ENCODE measurements around the gene EIF4E. TPM values are rescaled to one million over a fixed set of nuclear protein-coding genes. Genes with fewer than 3 reads are reported as not detected.
"Not testable (repeated sequence)": the region's sequence is repeated elsewhere in the genome, so short reads cannot be mapped to it uniquely, and the experiment has no call there.

The EIF4E gene
- total RNA-seq, 5 donors from 2014 or later (not counting 1 experiment from before 2014, with no cell fraction given) = 39.4 to 60.6 (median 56.4) TPM

DNA sequence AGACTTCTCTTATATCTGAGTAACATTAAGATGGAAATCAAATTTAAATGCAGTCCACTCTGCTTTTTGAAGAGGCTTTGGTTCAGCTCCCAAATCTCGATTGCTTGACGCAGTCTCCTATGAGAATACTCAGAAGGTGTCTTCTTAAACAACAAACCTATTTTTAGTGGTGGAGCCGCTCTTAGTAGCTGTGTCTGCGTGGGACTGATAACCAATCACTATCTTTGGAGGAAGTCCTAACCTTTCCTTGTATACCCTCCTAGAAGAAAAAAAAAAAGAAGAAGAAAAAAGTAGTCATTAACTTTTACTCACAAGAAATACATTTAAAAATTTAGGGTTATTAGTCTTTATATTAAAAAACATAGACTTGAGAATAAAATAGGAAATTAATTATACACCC, 48.0 kb downstream of the EIF4E start:
- CTCF ChIA-PET = interaction anchor here in 1 of 2 donors (0.7 kb wide), 1 partner anchor 586 kb away, joined by 3 read pairs; no protein-coding TSS in a partner anchor
- POLR2A ChIA-PET; H3K4me3 ChIP-seq (ENCODE audit: control insufficient read depth in 1 of 2, extremely low read depth in 1 of 2, low read length in 1 of 2); DNase-seq; H3K9me3 Mint-ChIP-seq; H3K9me3 ChIP-seq; H3K4me3 Mint-ChIP-seq; H3K4me1 ChIP-seq (ENCODE audit: control insufficient read depth in 1 of 2, extremely low read depth in 1 of 2, insufficient read depth in 2 of 2, low read length in 2 of 2); H3K27ac ChIP-seq (ENCODE audit: low read length); H3K4me1 Mint-ChIP-seq; H3K27ac Mint-ChIP-seq; H3K27me3 ChIP-seq (replicated peaks in 1 of 2; ENCODE audit: control insufficient read depth in 2 of 2, extremely low read depth in 1 of 2, insufficient read depth in 2 of 2, low read length in 1 of 2); ATAC-seq (replicated peaks in 1 of 4); H3K27me3 Mint-ChIP-seq: not testable (repeated sequence)
- peaks cover 40% of the 10 kb centered on the region for H3K36me3 Mint-ChIP-seq
- peaks cover 6 to 34% of the 10 kb centered on the region in 2 donors for H3K36me3 ChIP-seq (ENCODE audit: control insufficient read depth in 2 of 2, extremely low read depth in 1 of 2, insufficient read depth in 1 of 2, low read length in 1 of 2)
- WGBS (ENCODE audit: insufficient coverage) = no CpG with 5 or more reads among the region's 4 CpGs

DNA sequence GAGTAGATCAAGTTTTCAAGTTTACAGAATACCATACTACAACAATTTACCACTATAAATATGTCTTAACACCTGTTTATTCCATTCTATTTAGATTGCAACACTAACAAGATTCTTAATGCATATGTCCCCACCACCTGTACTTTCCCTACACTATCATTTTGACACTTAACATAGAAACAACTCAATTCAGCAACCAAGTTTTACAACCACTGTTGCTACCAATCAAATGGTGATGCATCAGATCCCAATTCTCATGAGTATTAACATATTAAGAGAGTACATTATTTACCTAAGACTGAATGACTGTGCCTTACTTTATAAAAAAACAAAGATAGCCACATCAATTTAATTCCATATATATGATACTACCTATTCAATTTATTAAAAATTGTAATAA, 49.4 kb downstream of the EIF4E start:
- Histone ChIP-seq H3K27ac (ENCODE audit: low read length) (no peak overlapping the region), H3K9me3 (no peaks in the 10 kb centered on the region), H3K4me1 (ENCODE audit: control insufficient read depth in 1 of 2, extremely low read depth in 1 of 2, insufficient read depth in 2 of 2, low read length in 2 of 2) (no peaks in the 10 kb centered on the region), H3K27me3 (replicated peaks in 1 of 2; ENCODE audit: control insufficient read depth in 2 of 2, extremely low read depth in 1 of 2, insufficient read depth in 2 of 2, low read length in 1 of 2) (no peaks in the 10 kb centered on the region), H3K36me3 (ENCODE audit: control insufficient read depth in 2 of 2, extremely low read depth in 1 of 2, insufficient read depth in 1 of 2, low read length in 1 of 2) (peaks cover 6 to 21% of the 10 kb centered on the region in 2 donors), H3K4me3 (ENCODE audit: control insufficient read depth in 1 of 2, extremely low read depth in 1 of 2, low read length in 1 of 2) (no peak overlapping the region)
- no peak overlapping the region for H3K4me3 Mint-ChIP-seq
- H3K4me1 Mint-ChIP-seq = no peaks in the 10 kb centered on the region
- no peaks in the 10 kb centered on the region for H3K9me3 Mint-ChIP-seq
- H3K36me3 Mint-ChIP-seq = peaks cover 30% of the 10 kb centered on the region
- ChIA-PET POLR2A (no interaction called here), CTCF (no interaction called here)
- DNase-seq (no peak), ATAC-seq (replicated peaks in 1 of 4) (no peak)
- no peaks in the 10 kb centered on the region for H3K27me3 Mint-ChIP-seq
- H3K27ac Mint-ChIP-seq = peak overlapping the region in 1 of 2 donors; percentile 41

DNA sequence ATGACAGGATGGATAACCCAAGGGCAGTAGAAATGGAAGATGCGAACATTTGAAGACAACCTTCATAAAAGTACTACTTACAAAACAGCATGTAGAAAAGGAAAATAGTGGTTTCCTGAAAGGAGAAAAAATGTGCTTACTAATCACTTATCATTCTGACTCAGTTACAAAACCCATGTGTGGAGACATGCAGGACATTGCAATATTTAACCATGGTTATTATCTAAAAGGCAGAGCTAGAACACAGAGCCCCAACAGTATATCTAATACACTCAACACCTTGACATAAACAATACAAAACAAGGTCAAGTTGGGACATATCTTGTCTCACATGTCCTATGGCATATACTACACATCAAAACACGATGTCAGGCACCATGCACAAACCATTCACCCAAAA, 55.9 kb downstream of the EIF4E start:
- peaks cover 0 to 9% (median 0%) of the 10 kb centered on the region in 3 donors for H3K9me3 Mint-ChIP-seq
- no peaks in the 10 kb centered on the region for H3K36me3 ChIP-seq (ENCODE audit: control insufficient read depth in 2 of 2, extremely low read depth in 1 of 2, insufficient read depth in 1 of 2, low read length in 1 of 2)
- ATAC-seq (replicated peaks in 1 of 4) (no peak), DNase-seq (no peak)
- no peak overlapping the region for H3K27ac Mint-ChIP-seq
- POLR2A ChIA-PET = no interaction called here
- no peaks in the 10 kb centered on the region for H3K9me3 ChIP-seq
- no peaks in the 10 kb centered on the region for H3K27me3 ChIP-seq (replicated peaks in 1 of 2; ENCODE audit: control insufficient read depth in 2 of 2, extremely low read depth in 1 of 2, insufficient read depth in 2 of 2, low read length in 1 of 2)
- H3K27ac ChIP-seq (ENCODE audit: low read length) = no peak overlapping the region
- H3K4me3 ChIP-seq (ENCODE audit: control insufficient read depth in 1 of 2, extremely low read depth in 1 of 2, low read length in 1 of 2) = no peak overlapping the region
- peaks cover 9% of the 10 kb centered on the region for H3K36me3 Mint-ChIP-seq
- WGBS (ENCODE audit: insufficient coverage) = 100% methylated on average over 1 of the region's 2 CpGs
- H3K4me1 ChIP-seq (ENCODE audit: control insufficient read depth in 1 of 2, extremely low read depth in 1 of 2, insufficient read depth in 2 of 2, low read length in 2 of 2) = no peaks in the 10 kb centered on the region
- CTCF ChIA-PET = no interaction called here
- no peaks in the 10 kb centered on the region for H3K27me3 Mint-ChIP-seq
- peaks cover 0 to 5% (median 0%) of the 10 kb centered on the region in 3 donors for H3K4me1 Mint-ChIP-seq
- no peak overlapping the region for H3K4me3 Mint-ChIP-seq

DNA sequence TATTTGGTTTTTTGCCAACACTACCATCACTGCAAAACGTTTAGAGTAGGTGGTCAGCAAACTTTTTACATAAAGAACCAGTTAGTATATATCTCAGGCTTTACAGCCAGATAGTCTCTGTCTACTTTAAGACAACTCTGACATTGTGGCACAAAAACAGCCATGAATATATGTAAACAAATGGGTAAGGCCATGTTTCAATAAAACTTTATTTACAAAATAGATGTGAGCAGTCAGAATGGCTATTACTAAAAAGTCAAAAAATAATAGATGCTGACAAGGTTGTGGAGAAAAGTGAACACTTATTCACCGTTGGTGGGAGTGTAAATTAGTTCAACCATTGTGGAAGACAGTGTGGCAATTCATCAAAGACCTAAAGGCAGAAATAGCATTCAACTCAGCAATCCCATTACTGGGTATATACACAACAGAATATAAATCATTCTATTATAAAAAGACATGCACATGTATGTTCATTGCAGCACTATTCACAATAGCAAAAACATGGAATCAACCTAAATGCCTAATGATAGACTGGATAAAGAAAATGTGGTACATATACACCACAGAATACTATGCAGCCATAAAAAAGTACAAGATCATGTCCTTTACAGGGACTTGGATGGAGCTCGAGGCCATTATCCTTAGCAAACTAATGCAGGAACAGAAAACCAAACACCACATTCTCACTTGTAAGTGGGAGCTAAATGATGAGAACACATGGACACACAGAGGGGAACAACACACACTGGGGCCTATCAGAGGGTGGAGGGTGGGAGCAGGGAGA, 56.6 kb downstream of the EIF4E start:
- not testable (repeated sequence) for H3K9me3 ChIP-seq; H3K4me3 ChIP-seq (ENCODE audit: control insufficient read depth in 1 of 2, extremely low read depth in 1 of 2, low read length in 1 of 2); H3K36me3 Mint-ChIP-seq; ATAC-seq (replicated peaks in 1 of 4); H3K4me1 ChIP-seq (ENCODE audit: control insufficient read depth in 1 of 2, extremely low read depth in 1 of 2, insufficient read depth in 2 of 2, low read length in 2 of 2); H3K27ac Mint-ChIP-seq; H3K27me3 ChIP-seq (replicated peaks in 1 of 2; ENCODE audit: control insufficient read depth in 2 of 2, extremely low read depth in 1 of 2, insufficient read depth in 2 of 2, low read length in 1 of 2); H3K9me3 Mint-ChIP-seq; H3K27ac ChIP-seq (ENCODE audit: low read length); H3K4me1 Mint-ChIP-seq; H3K36me3 ChIP-seq (ENCODE audit: control insufficient read depth in 2 of 2, extremely low read depth in 1 of 2, insufficient read depth in 1 of 2, low read length in 1 of 2); H3K27me3 Mint-ChIP-seq; H3K4me3 Mint-ChIP-seq; DNase-seq
- ChIA-PET POLR2A (interaction anchor here in 1 of 2 donors (0.6 kb wide), 1 partner anchor 57 kb away, joined by 14 read pairs; no protein-coding TSS in a partner anchor), CTCF (interaction anchor here in 1 of 2 donors (1.0 kb wide), 1 partner anchor 405 kb away, joined by 3 read pairs; no protein-coding TSS in a partner anchor)
- WGBS (ENCODE audit: insufficient coverage) = no CpG with 5 or more reads among the region's 3 CpGs

DNA sequence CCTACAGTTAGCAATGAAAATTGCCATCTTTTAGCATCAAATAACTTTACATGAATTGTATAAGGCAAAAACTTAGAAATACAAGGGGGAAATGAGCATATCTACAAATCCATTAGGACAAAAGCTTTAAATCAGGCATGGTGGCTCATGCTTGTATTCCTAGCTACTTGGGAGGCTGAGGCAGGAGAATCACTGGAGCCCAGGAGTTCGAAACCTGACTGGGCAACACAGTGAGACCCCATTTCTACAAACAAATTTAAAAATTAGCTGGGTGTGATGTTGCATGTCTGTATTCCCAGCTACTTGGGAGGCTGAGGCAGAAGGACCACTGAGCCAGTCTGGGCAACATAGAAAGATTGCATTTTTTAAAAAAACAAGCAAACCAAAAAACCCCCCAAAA, 61.3 kb downstream of the EIF4E start:
- Histone ChIP-seq H3K4me3 (ENCODE audit: control insufficient read depth in 1 of 2, extremely low read depth in 1 of 2, low read length in 1 of 2) (no peak overlapping the region), H3K36me3 (ENCODE audit: control insufficient read depth in 2 of 2, extremely low read depth in 1 of 2, insufficient read depth in 1 of 2, low read length in 1 of 2) (no peaks in the 10 kb centered on the region), H3K27me3 (replicated peaks in 1 of 2; ENCODE audit: control insufficient read depth in 2 of 2, extremely low read depth in 1 of 2, insufficient read depth in 2 of 2, low read length in 1 of 2) (peaks cover 0 to 2% of the 10 kb centered on the region in 2 experiments), H3K27ac (ENCODE audit: low read length) (no peak overlapping the region), H3K4me1 (ENCODE audit: control insufficient read depth in 1 of 2, extremely low read depth in 1 of 2, insufficient read depth in 2 of 2, low read length in 2 of 2) (no peaks in the 10 kb centered on the region), H3K9me3 (no peaks in the 10 kb centered on the region)
- Mint-ChIP-seq H3K27me3 (no peaks in the 10 kb centered on the region), H3K27ac (no peak overlapping the region), H3K4me3 (no peak overlapping the region), H3K4me1 (peaks cover 0 to 3% (median 0%) of the 10 kb centered on the region in 3 donors), H3K36me3 (no peaks in the 10 kb centered on the region), H3K9me3 (peaks cover 0 to 7% (median 0%) of the 10 kb centered on the region in 3 donors)
- POLR2A ChIA-PET = no interaction called here
- no peak for DNase-seq
- CTCF ChIA-PET = no interaction called here
- WGBS (ENCODE audit: insufficient coverage) = no CpG with 5 or more reads among the region's 1 CpG
- no peak for ATAC-seq (replicated peaks in 1 of 4)

DNA sequence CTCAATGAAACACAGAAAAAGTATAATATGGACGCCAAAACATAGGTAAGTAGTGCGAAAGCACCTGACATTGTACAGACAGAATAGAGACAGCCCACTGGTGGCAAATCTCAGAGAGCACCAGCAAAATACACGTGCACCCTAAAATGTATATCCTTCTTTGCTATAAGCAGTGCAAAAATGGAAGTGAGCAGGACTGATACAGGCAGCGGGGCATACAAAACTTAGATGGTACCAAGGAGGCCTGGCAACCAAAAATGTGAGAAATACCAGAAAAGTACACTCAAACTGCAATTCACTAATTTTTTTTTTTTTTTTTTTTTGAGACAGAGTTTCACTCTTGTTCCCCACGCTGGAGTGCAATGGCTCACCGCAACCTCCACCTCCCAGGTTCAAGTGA, 63.9 kb downstream of the EIF4E start:
- WGBS (ENCODE audit: insufficient coverage) = 100% methylated on average over 1 of the region's 6 CpGs
- CTCF ChIA-PET = no interaction called here
- Histone ChIP-seq H3K4me1 (ENCODE audit: control insufficient read depth in 1 of 2, extremely low read depth in 1 of 2, insufficient read depth in 2 of 2, low read length in 2 of 2) (no peaks in the 10 kb centered on the region), H3K27me3 (replicated peaks in 1 of 2; ENCODE audit: control insufficient read depth in 2 of 2, extremely low read depth in 1 of 2, insufficient read depth in 2 of 2, low read length in 1 of 2) (peaks cover 0 to 2% of the 10 kb centered on the region in 2 experiments), H3K4me3 (ENCODE audit: control insufficient read depth in 1 of 2, extremely low read depth in 1 of 2, low read length in 1 of 2) (no peak overlapping the region), H3K27ac (ENCODE audit: low read length) (no peak overlapping the region), H3K36me3 (ENCODE audit: control insufficient read depth in 2 of 2, extremely low read depth in 1 of 2, insufficient read depth in 1 of 2, low read length in 1 of 2) (no peaks in the 10 kb centered on the region), H3K9me3 (no peaks in the 10 kb centered on the region)
- Mint-ChIP-seq H3K9me3 (no peaks in the 10 kb centered on the region), H3K27ac (no peak overlapping the region), H3K36me3 (no peaks in the 10 kb centered on the region), H3K27me3 (no peaks in the 10 kb centered on the region), H3K4me3 (no peak overlapping the region), H3K4me1 (no peaks in the 10 kb centered on the region)
- ATAC-seq (replicated peaks in 1 of 4) = no peak
- POLR2A ChIA-PET = no interaction called here
- DNase-seq = no peak
